Measurements from ENCODE around the gene PYGB. TPM values are rescaled to one million over a fixed set of nuclear protein-coding genes. Genes with fewer than 3 reads are reported as not detected.

PYGB gene
- total RNA-seq, 1 experiment from 2014 or later, result 220 TPM

DNA sequence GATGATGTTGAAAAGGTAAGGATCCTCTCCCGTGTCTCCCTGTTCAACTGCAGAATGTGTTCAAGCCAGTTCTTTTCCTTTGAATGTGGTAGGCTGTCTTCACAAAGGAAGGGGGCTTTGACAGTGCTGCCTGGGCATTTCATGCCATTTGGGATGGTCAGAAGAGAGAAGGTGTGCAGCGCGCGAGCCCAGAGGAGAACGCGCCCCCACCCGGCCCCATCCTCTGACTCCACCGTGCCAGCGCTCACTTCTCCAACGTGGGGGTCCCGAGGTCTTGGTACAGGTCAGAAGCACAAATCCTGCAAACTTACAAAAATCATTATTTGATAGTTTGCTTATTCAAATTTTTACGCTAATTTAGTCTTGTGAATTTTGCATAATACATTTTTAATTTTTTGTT is 38.0 kb upstream of the PYGB start:
- TF ChIP-seq, protein P1, sequence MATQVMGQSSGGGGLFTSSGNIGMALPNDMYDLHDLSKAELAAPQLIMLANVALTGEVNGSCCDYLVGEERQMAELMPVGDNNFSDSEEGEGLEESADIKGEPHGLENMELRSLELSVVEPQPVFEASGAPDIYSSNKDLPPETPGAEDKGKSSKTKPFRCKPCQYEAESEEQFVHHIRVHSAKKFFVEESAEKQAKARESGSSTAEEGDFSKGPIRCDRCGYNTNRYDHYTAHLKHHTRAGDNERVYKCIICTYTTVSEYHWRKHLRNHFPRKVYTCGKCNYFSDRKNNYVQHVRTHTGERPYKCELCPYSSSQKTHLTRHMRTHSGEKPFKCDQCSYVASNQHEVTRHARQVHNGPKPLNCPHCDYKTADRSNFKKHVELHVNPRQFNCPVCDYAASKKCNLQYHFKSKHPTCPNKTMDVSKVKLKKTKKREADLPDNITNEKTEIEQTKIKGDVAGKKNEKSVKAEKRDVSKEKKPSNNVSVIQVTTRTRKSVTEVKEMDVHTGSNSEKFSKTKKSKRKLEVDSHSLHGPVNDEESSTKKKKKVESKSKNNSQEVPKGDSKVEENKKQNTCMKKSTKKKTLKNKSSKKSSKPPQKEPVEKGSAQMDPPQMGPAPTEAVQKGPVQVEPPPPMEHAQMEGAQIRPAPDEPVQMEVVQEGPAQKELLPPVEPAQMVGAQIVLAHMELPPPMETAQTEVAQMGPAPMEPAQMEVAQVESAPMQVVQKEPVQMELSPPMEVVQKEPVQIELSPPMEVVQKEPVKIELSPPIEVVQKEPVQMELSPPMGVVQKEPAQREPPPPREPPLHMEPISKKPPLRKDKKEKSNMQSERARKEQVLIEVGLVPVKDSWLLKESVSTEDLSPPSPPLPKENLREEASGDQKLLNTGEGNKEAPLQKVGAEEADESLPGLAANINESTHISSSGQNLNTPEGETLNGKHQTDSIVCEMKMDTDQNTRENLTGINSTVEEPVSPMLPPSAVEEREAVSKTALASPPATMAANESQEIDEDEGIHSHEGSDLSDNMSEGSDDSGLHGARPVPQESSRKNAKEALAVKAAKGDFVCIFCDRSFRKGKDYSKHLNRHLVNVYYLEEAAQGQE (IDR thresholded peaks at IDR 0.05; ENCODE audit: insufficient read depth in 1 of 2, low read depth in 2 of 2, low read length in 1 of 2), result no peak
- H3K4me3 ChIP-seq (ENCODE audit: low read depth in 2 of 2, low read length in 2 of 2), result no peak overlapping the region
- intact Hi-C loops (cut with micrococcal nuclease; ENCODE audit: unreplicated experiment) (no loop called here), in situ Hi-C loops (cut with HindIII; ENCODE audit: low pct_unique_long_range_greater_than_20kb, low sequenced_read_pairs) (no loop called here)
- POLR2A ChIA-PET, result no interaction called here
- ATAC-seq (no peak), DNase-seq (ENCODE audit: low read depth, low spot score) (no peak)
- peaks cover under 1% of the 10 kb centered on the region; the same call in 1 of the 2 replicates for H3K4me1 ChIP-seq (ENCODE audit: control insufficient read depth, insufficient read depth, low read length)
- H3K27ac ChIP-seq (ENCODE audit: low read length), result no peak overlapping the region
- H3K9me3 ChIP-seq (ENCODE audit: control insufficient read depth, insufficient read depth, low read depth, low read length), result no peaks in the 10 kb centered on the region
- H3K27me3 ChIP-seq (ENCODE audit: control insufficient read depth, insufficient read depth, low read length), result no peaks in the 10 kb centered on the region
- BruUV-seq (replicated peaks), result no TSS peak
- H3K36me3 ChIP-seq (ENCODE audit: control insufficient read depth, insufficient read depth, low read length), result peaks cover 8% of the 10 kb centered on the region
- CTCF ChIA-PET, result no interaction called here

DNA sequence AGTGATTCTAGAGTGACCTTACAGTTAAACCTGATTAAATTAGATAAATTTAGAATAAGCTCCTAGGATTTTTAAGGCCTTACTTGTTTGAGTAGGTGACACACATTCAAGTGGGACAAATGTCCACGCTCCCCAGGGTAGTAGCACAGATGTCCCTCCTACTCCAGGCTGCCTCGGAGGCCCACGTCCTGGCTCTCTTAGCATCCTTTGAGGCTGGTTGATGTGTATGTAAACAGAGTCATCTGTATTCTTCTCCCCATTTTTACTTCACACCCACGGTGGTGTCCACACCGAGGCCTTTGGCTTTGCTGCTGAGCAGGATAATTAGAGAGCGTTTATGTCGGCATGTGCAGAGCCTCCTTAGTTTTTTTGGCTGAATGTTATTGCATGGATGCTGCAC is 36.6 kb upstream of the PYGB start:
- intact Hi-C loops (cut with micrococcal nuclease; ENCODE audit: unreplicated experiment) (no loop called here), in situ Hi-C loops (cut with HindIII; ENCODE audit: low pct_unique_long_range_greater_than_20kb, low sequenced_read_pairs) (no loop called here)
- H3K36me3 ChIP-seq (ENCODE audit: control insufficient read depth, insufficient read depth, low read length), result peaks cover 8% of the 10 kb centered on the region
- no peaks in the 10 kb centered on the region for H3K27me3 ChIP-seq (ENCODE audit: control insufficient read depth, insufficient read depth, low read length)
- POLR2A ChIA-PET, result no interaction called here
- no TSS peak for BruUV-seq (replicated peaks)
- H3K27ac ChIP-seq (ENCODE audit: low read length), result no peak overlapping the region
- CTCF ChIA-PET, result no interaction called here
- no peaks in the 10 kb centered on the region for H3K9me3 ChIP-seq (ENCODE audit: control insufficient read depth, insufficient read depth, low read depth, low read length)
- no peaks in the 10 kb centered on the region for H3K4me1 ChIP-seq (ENCODE audit: control insufficient read depth, insufficient read depth, low read length)
- ATAC-seq (no peak), DNase-seq (ENCODE audit: low read depth, low spot score) (no peak)
- H3K4me3 ChIP-seq (ENCODE audit: low read depth in 2 of 2, low read length in 2 of 2), result no peak overlapping the region
- TF ChIP-seq CTCF (IDR thresholded peaks at IDR 0.05) (no peak), SIN3A (IDR thresholded peaks at IDR 0.05; ENCODE audit: borderline replicate concordance, insufficient read depth, low read depth, low read length) (no peak)
- TF ChIP-seq, protein P1 (IDR thresholded peaks at IDR 0.05; ENCODE audit: insufficient read depth in 1 of 2, low read depth in 2 of 2, low read length in 1 of 2), result no peak

GRCh38 chr20:25212242-25212641 is 35.6 kb upstream of the PYGB start:
- Histone ChIP-seq H3K36me3 (ENCODE audit: control insufficient read depth, insufficient read depth, low read length) (peaks cover 12% of the 10 kb centered on the region), H3K27ac (ENCODE audit: low read length) (no peak overlapping the region), H3K4me3 (ENCODE audit: low read depth in 2 of 2, low read length in 2 of 2) (no peak overlapping the region), H3K9me3 (ENCODE audit: control insufficient read depth, insufficient read depth, low read depth, low read length) (no peaks in the 10 kb centered on the region), H3K27me3 (ENCODE audit: control insufficient read depth, insufficient read depth, low read length) (no peaks in the 10 kb centered on the region), H3K4me1 (ENCODE audit: control insufficient read depth, insufficient read depth, low read length) (no peaks in the 10 kb centered on the region)
- POLR2A ChIA-PET, result no interaction called here
- CTCF ChIA-PET, result no interaction called here
- no peak for ATAC-seq
- no TSS peak for BruUV-seq (replicated peaks)
- no peak for DNase-seq (ENCODE audit: low read depth, low spot score)
- TF ChIP-seq, protein P1 (IDR thresholded peaks at IDR 0.05; ENCODE audit: insufficient read depth in 1 of 2, low read depth in 2 of 2, low read length in 1 of 2), result no peak
- no peak for TF ChIP-seq SIN3A (IDR thresholded peaks at IDR 0.05; ENCODE audit: borderline replicate concordance, insufficient read depth, low read depth, low read length)
- no peak for TF ChIP-seq CTCF (IDR thresholded peaks at IDR 0.05)
- TF ChIP-seq POLR2AphosphoS5 (IDR thresholded peaks at IDR 0.05; ENCODE audit: low read depth, low read length), result no peak
- no peak for TF ChIP-seq TCF7L2 (IDR thresholded peaks at IDR 0.05; ENCODE audit: low read depth, low read length)
- intact Hi-C loops (cut with micrococcal nuclease; ENCODE audit: unreplicated experiment), result no loop called here
- in situ Hi-C loops (cut with HindIII; ENCODE audit: low pct_unique_long_range_greater_than_20kb, low sequenced_read_pairs), result no loop called here

Measured in Panc1 (cell line).